HTERT RPE-1 (cell line): ENCODE results near the gene MPST.

Source experiments
- in situ Hi-C: fragments of 300-500 bp; cut with MboI; formaldehyde crosslinking; loops from 4 replicates; pipeline ENCODE4 v1.14.3; 2020; ENCODE audit warnings: low sequenced_read_pairs

Gene MPST

GRCh38 chr22:37075822-37076433 lies 56.4 kb downstream of the MPST start:
- in situ Hi-C loops = no loop called here

GRCh38 chr22:37077802-37078448 lies 58.4 kb downstream of the MPST start:
- in situ Hi-C loops = no loop called here

GRCh38 chr22:37079158-37079557 lies 59.6 kb downstream of the MPST start:
- in situ Hi-C loops = no loop called here
